Head of caudate nucleus (tissue), 42 donors: ENCODE data around the gene PTPN21.
"Not testable (repeated sequence)": the region's sequence is repeated elsewhere in the genome, so short reads cannot be mapped to it uniquely, and the experiment has no call there.

Experiments used
- DNase-seq, 42 donors: peaks; one replicate each; pipeline versions ENCODE4 v3.0.0 to v3.0.0-alpha.2; 2020 to 2021; ENCODE audit warnings: mixed read lengths in 7 of 42
- intact Hi-C: fragments of 100-400 bp; cut with DNase I; formaldehyde crosslinking; loops from one replicate; pipeline ENCODE4 v1.15.0; 2022

Gene PTPN21

DNA sequence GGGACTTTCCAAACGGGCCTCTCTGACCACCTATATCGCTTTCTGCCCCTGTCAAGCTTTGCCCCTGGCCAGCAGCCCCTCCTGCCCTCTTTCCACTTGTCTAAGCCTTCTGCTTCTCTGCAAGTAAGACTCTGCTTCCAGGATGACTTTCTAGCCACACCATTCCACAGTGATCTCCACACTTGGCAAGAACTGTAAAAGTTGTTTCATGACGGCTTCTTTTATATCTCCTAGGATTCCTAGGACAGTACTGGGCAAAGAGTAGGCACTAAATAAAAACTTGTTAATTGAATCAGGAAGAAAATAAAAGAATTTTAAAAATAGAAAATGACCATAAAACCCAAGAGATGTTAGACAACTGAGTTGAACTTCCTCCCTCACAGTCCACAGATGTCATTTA is 1.8 kb upstream of the PTPN21 start:
- no peak for DNase-seq
- intact Hi-C loops, result loop anchor here (10.0 kb wide), 2 partner anchors 172 to 562 kb away; partner anchors contain the start of genes GALC and SPATA7

DNA sequence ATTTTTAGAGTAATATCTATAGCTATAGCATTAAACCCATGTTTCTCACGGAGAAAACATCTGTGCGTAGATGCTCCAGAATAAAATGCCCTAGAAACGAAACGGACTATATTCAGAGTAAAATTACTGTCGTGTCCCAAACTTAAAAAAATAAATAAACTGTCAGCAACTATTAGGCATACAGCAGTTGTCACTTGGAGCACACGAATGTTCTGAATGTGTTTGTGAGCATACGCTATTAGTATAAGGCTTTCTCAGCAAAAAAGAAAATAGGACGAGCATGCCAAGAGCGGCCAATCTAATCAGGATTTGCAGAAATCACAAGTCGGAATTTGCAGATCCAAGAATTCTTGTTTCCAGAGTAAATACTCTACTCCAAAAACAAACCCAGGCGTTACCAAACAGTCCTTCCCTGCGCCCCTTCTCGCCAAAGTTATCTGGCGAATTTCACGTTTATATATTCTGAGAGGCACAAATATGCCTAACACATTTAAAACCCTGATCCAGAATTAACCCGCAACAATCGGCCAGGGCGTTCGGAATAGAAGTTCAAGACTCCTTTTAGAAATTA is 836 bp downstream of the PTPN21 start:
- intact Hi-C loops, result loop anchor here (10.0 kb wide), 2 partner anchors 169 to 559 kb away; partner anchors contain the start of genes GALC and SPATA7
- peak in 4 of 42 donors; percentile 6 to 54 (median 20) for DNase-seq

DNA sequence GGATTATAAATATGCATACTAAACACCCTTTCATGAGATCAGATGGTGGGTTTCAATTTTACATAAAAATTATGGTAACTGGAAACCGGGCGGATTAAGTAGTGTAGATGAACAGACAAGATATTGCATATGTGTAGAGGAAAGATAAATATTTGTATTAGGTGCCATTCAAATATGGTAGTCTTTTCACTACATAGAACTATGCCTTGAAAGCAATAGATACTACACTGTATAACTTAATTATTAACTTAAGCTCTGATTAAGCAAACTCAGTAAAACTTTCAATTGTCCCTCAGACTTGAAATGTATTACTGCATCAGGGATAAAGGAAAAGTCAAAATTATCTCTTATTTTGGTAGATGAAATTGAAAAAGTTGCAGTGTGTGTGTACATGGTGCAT is 1.9 kb downstream of the PTPN21 start:
- no peak for DNase-seq
- intact Hi-C loops, result loop anchor here (10.0 kb wide), 2 partner anchors 168 to 558 kb away; partner anchors contain the start of genes GALC and SPATA7

DNA sequence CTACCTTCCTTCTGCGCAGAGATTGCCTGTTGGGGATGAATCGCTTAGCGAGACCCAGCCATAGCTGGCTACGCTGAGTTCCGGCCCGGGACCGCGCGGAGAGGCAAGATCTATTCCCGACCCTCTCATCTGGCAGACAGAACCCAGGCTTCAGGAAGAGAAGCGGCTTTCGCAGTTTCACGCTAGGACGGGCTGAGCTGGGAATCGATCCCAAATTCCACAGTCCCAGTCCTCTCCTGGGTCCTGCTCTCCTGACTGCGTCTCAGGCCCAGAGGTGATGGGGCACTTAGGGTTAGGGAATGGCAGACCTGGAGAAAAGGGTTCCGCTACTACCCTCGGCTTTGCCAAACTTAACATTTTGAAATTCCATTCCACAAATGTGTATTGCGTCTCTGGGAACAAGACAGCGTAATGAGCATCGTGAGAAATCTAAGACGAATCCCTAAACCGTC is 2.8 kb downstream of the PTPN21 start:
- DNase-seq, result peak in 39 of 42 donors; percentile 5 to 67 (median 41)
- intact Hi-C loops, result loop anchor here (10.0 kb wide), 2 partner anchors 167 to 557 kb away; partner anchors contain the start of genes GALC and SPATA7

DNA sequence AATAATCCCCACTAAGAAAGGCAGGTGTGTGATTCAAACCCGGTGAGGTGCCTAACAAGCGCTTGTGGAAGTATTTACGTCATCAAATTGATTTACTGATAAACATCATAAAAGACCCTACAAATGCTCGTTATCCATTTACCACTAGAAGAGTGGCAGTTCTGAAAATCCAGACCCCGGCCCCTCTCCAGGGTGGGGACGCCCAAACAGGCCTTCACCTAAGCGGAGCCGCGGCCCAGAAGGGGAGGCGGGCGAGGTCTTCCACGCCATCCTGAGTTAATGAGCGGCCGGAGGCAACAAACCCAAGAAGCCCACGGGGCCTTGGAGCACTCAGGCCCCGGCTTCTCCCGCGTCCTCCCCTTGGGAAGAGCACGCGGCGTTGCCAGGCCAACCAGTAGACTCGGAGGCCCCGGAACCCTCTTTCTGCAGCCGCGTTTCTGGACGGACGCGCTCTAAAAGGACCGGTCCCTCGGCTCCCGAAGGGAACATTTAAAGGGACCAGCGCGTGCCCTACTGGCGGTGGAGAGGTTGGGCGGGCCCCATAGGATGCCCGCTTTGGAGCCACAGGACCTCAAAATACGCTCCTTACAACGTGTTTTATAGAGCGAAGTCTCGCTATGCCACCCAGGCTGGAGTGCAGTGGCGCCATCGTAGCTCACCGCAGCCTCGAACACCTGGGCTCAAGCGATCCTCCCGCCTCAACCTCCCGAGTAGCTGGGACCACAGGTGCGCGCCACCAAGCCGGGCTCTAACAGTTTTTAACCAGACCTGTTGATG is 3.5 kb downstream of the PTPN21 start:
- DNase-seq, result peak; percentile 76 to 95 (median 88)
- intact Hi-C loops, result loop anchor here (10.0 kb wide), 2 partner anchors 166 to 556 kb away; partner anchors contain the start of genes GALC and SPATA7

DNA sequence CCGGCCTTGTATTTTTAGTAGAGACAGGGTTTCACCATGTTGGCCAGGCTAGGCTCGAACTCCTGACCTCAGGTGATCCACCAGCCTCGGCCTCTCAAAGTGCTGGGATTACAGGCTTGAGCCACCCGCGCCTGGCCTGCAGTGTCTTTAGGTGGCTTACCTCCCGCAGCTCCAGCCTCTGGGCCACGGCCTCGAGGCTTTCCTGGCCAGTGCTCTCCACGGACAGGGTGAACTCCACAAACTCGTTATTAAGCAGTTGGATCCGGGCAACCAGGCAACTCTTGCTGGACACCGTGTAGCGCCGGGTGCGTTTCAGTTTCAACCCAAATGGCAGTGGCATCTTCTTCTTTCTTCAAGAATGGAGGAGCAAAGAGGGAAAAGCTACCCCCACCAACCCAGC is 4.7 kb downstream of the PTPN21 start:
- no peak for DNase-seq
- intact Hi-C loops, result loop anchor here (10.0 kb wide), 2 partner anchors 165 to 555 kb away; partner anchors contain the start of genes GALC and SPATA7

DNA sequence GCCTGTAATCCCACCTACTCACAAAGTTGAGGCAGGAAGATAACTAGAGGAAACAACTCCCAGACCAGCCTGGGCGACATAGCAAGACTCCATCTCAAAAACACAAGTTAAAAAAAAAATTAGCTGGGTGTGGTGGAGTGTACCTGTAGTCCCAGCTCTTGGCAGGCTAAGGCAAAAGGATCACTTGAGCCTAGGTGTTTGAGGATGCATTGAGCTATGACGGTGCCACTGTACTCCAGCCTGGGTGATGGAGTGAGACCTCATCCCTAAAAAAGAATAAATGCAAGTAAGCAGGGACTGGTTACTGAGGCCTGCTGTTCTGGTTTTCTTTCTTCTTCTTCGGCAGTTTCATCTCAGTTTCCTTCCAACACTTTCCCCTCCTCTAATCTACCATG is 7.4 kb downstream of the PTPN21 start:
- no peak for DNase-seq
- intact Hi-C loops, result no loop called here

DNA sequence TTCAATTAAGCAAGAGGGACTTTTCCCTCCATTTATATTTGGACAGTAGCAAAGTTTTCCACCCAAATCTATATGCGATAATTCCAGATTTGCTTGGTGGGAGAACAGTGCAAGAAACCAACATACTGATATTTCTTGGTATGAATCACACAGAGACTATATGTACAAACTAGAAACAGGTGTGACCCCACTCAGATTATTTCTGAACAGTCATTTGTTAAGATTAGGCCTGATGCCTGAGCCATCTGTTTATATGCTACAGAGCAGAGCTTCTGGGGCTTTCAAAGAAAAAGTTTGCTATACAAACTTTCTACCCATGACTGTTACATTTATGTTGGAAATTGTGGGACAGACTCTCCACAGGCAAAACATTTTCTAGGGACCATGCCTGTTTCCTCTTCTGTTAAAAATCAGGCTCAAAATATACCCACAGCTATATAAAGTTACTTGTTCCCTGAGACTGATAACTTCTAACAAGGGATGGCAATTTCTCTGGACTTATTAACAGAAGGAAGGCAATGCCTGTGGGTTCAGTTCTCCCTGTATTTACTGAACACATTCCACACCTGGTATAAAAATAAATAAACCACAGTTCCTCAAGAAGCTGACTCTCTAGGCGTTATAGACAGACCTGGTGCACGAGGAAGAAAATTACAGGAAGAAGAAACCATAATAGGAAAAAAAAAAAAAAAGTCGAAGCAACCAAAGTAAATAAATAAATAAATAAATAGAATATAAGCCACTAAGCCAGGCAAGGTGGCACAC is 8.0 kb downstream of the PTPN21 start:
- intact Hi-C loops, result no loop called here
- no peak for DNase-seq

DNA sequence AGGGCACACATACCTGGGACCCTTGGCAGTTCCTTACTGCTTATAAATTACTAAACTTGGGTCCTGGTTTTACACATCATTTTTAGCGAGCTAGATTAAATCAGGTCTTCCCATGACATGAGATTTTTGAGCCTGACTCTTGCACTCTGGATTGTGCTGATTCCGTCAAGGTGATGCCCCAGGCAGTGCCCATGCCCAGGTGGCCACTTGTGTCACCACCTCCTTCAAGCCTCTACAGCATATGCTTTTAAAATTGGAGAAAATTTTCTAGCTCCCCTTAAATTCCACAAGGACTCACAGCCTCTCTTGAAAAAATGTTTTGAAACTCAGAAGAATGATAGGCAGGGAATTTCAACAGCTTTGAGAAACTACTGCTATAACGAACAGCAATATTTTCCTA is 9.6 kb downstream of the PTPN21 start:
- DNase-seq, result no peak
- intact Hi-C loops, result no loop called here

DNA sequence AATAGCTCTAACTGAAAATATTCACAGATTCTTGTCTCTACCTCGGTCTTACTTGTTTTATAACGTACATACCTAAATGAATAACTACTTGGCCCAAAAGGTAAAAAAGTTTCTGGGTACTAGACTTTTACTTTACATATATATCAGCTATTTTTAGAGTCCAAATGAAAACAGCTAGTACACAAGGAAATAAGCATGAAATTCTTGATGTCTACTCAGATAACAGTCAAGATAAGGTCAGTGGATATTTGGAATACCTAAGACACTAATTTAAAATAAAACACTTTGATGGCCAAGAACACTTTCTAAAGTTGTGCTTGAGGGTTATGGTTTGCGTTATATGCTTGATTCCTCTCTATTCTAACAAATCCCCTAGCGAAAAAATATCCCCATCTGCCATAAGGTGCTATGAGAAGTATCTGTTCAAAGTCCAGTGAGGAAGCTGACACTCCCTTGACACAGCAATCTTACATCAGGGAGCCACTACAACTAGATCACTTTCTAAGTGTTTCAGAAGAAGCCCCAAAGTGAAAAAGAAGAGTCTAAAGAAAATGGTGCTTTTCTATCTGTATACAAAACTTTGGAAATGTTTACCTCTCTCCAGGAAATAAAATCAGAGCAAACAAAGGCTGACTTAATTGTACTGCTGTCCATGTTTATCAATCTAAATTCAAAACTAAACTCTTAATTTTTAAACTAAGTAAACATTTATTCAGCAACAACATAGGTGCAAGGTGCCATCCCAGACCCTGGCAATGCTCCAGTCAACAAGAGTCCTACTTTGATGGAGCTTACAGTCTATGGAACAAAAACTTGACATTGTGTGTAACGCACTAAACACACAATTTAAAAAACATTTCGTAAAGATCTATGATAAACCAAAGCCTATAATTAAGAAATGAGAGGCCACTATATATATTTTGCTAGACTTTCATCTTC is 11.7 kb downstream of the PTPN21 start:
- intact Hi-C loops, result no loop called here
- no peak for DNase-seq

DNA sequence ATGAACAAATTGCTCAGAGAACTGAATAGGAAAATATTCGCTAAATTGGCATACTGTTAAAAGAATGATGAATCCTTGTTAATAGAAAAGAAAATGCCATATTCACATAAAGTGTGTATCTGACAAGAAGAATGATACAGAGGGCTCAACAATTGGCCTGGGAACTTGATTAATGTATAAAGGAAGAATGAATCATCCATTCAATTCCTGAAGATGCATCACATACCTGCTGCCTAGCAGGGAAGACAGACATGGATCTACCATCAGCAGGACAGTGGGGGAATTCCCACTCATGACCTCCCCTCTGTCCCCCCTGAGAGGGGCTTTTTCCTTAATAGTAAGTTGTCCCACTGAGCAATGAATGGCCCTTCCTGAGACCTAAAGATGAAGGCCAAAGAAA is 13.5 kb downstream of the PTPN21 start:
- intact Hi-C loops, result no loop called here

DNA sequence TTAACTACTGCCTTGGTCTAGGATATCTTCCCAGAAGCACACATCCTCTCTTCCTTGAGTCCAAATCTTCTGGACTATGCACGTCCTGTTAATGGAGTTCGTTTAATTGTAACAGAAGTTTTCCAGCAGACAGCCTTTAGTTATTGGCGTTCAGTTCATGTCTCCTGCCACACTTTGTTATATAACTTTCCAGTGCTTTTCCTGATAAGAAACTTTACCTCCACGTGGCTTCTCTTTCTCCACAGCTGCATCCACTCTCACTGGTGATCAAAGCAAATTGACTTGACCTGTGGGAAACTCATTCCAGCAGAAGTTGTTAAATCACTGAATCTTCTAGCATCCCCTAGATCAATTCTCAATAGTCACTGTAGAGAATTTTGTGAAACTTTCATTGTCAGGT is 19.0 kb downstream of the PTPN21 start:
- intact Hi-C loops, result no loop called here
- DNase-seq, result no peak

More for the DNA sequence above, 13.5 kb downstream of the PTPN21 start:
- no peak for DNase-seq

DNA sequence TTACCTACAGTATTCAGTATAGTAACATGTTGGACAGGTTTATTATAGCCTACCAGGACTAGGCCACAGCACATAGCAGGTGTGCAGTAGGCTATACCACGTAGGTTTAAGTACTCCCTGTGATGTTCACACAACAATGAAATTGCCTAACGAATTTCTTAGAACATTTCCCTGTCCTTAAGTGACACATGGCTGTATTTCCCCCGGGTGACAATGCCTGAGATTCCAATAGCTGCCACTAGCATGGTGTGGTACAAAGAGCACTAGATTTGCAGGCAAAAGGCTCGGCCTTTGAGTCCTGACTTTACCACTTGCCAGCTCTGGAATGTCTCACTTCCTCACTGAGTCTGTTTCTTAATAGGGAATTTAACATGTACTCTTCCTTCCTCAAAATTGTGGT is 19.7 kb downstream of the PTPN21 start:
- DNase-seq, result peak in 2 of 42 donors; percentile 9 to 18
- intact Hi-C loops, result no loop called here

DNA sequence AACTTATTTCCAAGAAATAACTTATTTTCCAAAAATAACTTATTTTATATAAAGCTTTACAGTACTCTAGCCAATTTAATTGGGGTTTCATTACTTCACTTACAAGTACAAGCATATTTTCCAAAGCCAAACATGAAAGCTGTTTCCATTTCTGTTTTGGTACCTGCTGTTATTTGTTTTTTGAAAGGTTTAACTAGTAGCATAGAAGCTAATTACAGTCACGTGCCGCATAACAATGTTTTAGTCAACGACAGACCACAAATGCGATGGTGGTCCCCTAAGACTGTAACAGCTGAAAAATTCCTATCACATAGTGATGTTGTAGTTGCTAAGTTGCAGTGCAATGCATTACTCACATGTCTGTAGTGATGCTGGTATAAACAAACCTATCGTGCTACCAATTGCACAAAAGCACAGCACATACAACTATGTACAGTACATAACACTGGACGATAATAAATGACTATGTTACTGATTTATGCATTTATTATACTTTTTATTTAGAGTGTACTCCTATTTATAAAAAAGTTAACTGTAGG is 21.7 kb downstream of the PTPN21 start:
- intact Hi-C loops, result no loop called here
- no peak for DNase-seq

DNA sequence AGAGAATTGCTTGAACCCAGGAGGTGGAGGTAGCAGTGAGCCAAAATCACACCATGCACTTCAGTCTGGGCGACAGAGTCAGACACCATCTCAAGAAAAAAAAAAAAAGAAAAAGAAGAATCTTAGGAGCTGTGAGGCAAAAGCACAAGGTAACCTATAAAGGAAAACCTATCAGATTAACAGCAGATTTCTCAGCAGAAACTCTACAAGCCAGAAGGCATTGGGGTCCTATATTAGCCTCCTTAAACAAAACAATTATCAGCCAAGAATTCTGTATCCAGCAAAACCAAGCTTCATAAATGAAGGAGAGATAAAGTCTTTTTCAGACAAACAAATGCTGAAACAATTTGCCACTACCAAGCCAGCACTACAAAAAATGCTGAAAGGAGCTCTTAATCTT is 24.9 kb downstream of the PTPN21 start:
- DNase-seq, intact Hi-C loops: not testable (repeated sequence)

DNA sequence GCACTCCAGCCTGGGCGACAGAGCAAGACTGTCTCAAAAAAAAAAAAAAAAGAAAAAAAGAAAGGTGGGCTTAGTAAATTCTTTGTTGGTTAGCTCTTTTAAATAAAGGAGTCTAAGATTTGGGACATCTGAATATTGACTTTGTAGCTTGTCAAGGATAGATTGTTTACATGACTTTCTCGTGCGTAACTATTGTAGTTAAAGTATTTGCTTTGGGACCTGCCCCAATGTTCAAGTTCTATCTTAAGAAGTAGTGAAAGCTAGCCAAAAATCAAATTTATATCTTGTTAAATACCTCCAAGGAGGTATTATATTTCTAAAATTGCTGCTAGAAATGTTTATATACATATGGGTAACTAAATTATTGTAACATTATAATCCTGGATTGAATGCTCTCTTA is 32.4 kb downstream of the PTPN21 start:
- intact Hi-C loops, result no loop called here
- no peak for DNase-seq

DNA sequence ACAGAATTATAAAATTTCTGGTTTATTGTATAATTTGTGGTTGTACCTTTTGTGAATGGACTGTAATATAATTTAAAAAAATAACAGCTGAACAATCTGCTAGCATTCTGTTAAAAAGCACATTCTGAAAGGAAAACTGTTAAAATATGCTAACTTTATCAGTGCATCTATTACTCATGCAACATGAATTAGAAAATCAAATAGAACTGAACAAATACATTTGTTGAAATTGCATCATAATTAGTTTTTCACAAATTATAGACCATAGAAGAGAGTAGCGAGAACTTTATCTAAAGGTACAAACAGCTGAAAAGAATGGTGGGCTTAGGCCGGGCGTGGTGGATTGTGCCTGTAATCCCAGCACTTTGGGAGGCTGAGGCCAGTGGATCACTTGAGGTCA is 33.0 kb downstream of the PTPN21 start:
- no peak for DNase-seq
- intact Hi-C loops, result no loop called here

DNA sequence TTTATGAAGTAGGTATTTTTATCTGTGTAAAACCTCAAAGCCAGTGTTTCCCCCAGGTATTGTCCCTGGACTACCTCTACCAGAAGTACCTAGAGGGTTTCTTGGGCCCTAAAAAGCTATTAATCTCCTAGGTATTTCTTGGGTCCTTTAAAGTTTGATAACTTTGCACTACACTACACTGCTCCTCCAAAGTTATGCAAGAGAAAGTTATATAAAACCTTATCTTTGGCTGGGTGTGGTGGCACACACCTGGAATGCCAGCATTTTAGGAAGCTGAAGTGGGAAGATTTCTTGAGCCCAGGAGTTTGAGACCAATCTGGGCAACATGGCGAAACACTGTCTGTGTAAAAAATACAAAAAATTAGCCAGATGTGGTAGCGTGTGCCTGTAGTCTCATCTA is 34.9 kb downstream of the PTPN21 start:
- intact Hi-C loops, result no loop called here
- DNase-seq, result no peak
